HepG2 (cell line): ENCODE results near the gene SLC16A2.

Experiments used
- AFF4 ChIP-seq: sonication (generic); formaldehyde crosslinking; IDR thresholded peaks from 2 replicates; pipeline ENCODE4 v1.4.0; 2020; ENCODE audit warnings: missing genetic modification reagents
- ARNT ChIP-seq: fragments of 450-650 bp; IDR thresholded peaks from 2 replicates; pipeline ENCODE4 v1.6.1; 2017
- HNRNPH1 ChIP-seq: fragments of 200-400 bp; formaldehyde crosslinking; optimal IDR thresholded peaks from 2 replicates; pipeline ENCODE3; 2017; ENCODE audit warnings: mild to moderate bottlenecking, low read depth, low read length
- KAT8 ChIP-seq: IDR thresholded peaks from 2 replicates; pipeline ENCODE4 v1.6.1; 2016; ENCODE audit warnings: missing genetic modification reagents, missing compliant biosample characterization
- MEIS2 ChIP-seq: sonication (generic); formaldehyde crosslinking; IDR thresholded peaks from 2 replicates; pipeline ENCODE4 v1.9.0; 2021; ENCODE audit warnings: mild to moderate bottlenecking, missing genetic modification reagents
- SRF ChIP-seq: IDR thresholded peaks from 2 replicates; pipeline ENCODE4 v1.6.1; 2011; ENCODE audit warnings: mild to moderate bottlenecking, low read depth, low read length, moderate library complexity
- TCF12 ChIP-seq, 2 experiments: fragments of 450-650 bp in 1 of 2; sonication (generic) in 1 of 2; formaldehyde crosslinking in 1 of 2; IDR thresholded peaks; 2 replicates each; pipeline versions ENCODE4 v1.6.1 to v1.8.0; 2017 to 2022; ENCODE audit warnings: antibody characterized with exemption in 1 of 2, mild to moderate bottlenecking in 1 of 2, missing genetic modification reagents in 1 of 2, moderate library complexity in 1 of 2
- TFAP4 ChIP-seq: sonication (generic); IDR thresholded peaks from 2 replicates; pipeline ENCODE4 v1.6.1; 2016; ENCODE audit warnings: low read depth, borderline replicate concordance
- YY1 ChIP-seq: IDR thresholded peaks from 2 replicates; pipeline ENCODE4 v1.6.1; 2011; ENCODE audit warnings: low read length, low read depth, moderate library complexity, mild to moderate bottlenecking; ENCODE audit not compliant: insufficient read depth, insufficient replicate concordance
- ZFP91 ChIP-seq: sonication (generic); formaldehyde crosslinking; IDR thresholded peaks from 2 replicates; pipeline ENCODE4 v1.9.0; 2022; ENCODE audit warnings: missing genetic modification reagents, mild to moderate bottlenecking, borderline replicate concordance
- ZNF407 ChIP-seq: sonication (generic); formaldehyde crosslinking; IDR thresholded peaks from one replicate; pipeline ENCODE4 v1.5.1; 2020; ENCODE audit warnings: mild to moderate bottlenecking, missing genetic modification reagents; ENCODE audit errors: not compliant biosample characterization
- ZNF563 ChIP-seq: sonication (generic); formaldehyde crosslinking; IDR thresholded peaks from 2 replicates; pipeline ENCODE4 v1.8.0; 2022; ENCODE audit warnings: mild to moderate bottlenecking, moderate library complexity, missing genetic modification reagents
- ZSCAN21 ChIP-seq: sonication (generic); formaldehyde crosslinking; IDR thresholded peaks from 2 replicates; pipeline ENCODE4 v1.8.0; 2022; ENCODE audit warnings: mild to moderate bottlenecking, missing genetic modification reagents, moderate library complexity, borderline replicate concordance

GRCh38 chrX:74422576-74423288 is 1.4 kb downstream of the SLC16A2 start:
- no peak for TF ChIP-seq HNRNPH1
- TF ChIP-seq ZFP91 (CRISPR knock-in tag) = no peak
- no peak for TF ChIP-seq ZNF407 (CRISPR knock-in tag)
- TF ChIP-seq YY1 = no peak
- TF ChIP-seq TFAP4 = no peak
- TF ChIP-seq MEIS2 = no peak
- no peak for TF ChIP-seq ARNT
- no peak for TF ChIP-seq SRF
- no peak for TF ChIP-seq AFF4 (CRISPR knock-in tag)
- TF ChIP-seq TCF12 (IDR thresholded peaks at IDR 0.05) = no peak
- no peak for TF ChIP-seq TCF12 (CRISPR knock-in tag; IDR thresholded peaks at IDR 0.05)
- TF ChIP-seq ZNF563 (CRISPR knock-in tag) = no peak
- no peak for TF ChIP-seq ZSCAN21 (CRISPR knock-in tag)
- no peak for TF ChIP-seq KAT8
